Lung (tissue), 12 donors: Measurements from ENCODE around the gene FAM180A. TPM values are rescaled to one million over a fixed set of nuclear protein-coding genes. Genes with fewer than 3 reads are reported as not detected.

ENCODE experiments used
- ATAC-seq: fragments of 200-7000 bp; cut with Tn5 transposase; one replicate; pipeline ENCODE4 v1.9.1; 2020; ENCODE audit warnings: moderate number of reproducible peaks; ENCODE audit not compliant: insufficient read depth, low FRiP score
- DNase-seq, 3 donors: peaks; one replicate each; pipeline ENCODE4 v3.0.0-alpha.2; 2013 to 2017
- H3K27ac ChIP-seq, 2 donors: one replicate each; pipeline ENCODE4 v1.5.1; 2013; ENCODE audit warnings: mild to moderate bottlenecking in 2 of 2, moderate library complexity in 2 of 2, control low read depth in 1 of 2, inconsistent platforms in 1 of 2, low read depth in 1 of 2, low read length in 1 of 2
- H3K27me3 ChIP-seq, 3 donors: one replicate each; pipeline ENCODE4 v1.5.1; 2013; ENCODE audit warnings: low read length in 2 of 3; ENCODE audit not compliant: control insufficient read depth in 3 of 3, insufficient read depth in 3 of 3
- H3K36me3 ChIP-seq, 4 donors: one replicate each; pipeline ENCODE4 v1.5.1; 2013; ENCODE audit warnings: low read length in 4 of 4, mild to moderate bottlenecking in 1 of 4, moderate library complexity in 1 of 4; ENCODE audit not compliant: control insufficient read depth in 4 of 4, insufficient read depth in 4 of 4
- H3K4me1 ChIP-seq, 5 donors: one replicate each; pipeline ENCODE4 v1.5.1; 2013; ENCODE audit warnings: low read length in 5 of 5, mild to moderate bottlenecking in 2 of 5, moderate library complexity in 1 of 5; ENCODE audit not compliant: control insufficient read depth in 5 of 5, insufficient read depth in 5 of 5
- H3K4me3 ChIP-seq: one replicate; pipeline ENCODE4 v1.5.1; 2013; ENCODE audit warnings: mild to moderate bottlenecking, control low read depth, moderate library complexity
- H3K9ac ChIP-seq, 2 donors: one replicate each; pipeline ENCODE4 v1.5.1; 2013; ENCODE audit warnings: low read length in 2 of 2, control low read depth in 1 of 2; ENCODE audit not compliant: insufficient read depth in 1 of 2
- H3K9me3 ChIP-seq, 4 donors: one replicate each; pipeline ENCODE4 v1.5.1; 2013; ENCODE audit warnings: low read length in 3 of 4, mild to moderate bottlenecking in 1 of 4, moderate library complexity in 1 of 4; ENCODE audit not compliant: control insufficient read depth in 4 of 4, insufficient read depth in 3 of 4
- WGBS, 2 donors: extraction: QIAGEN DNeasy Blood & Tissue Kit; methylation state at CpG; one replicate each; pipeline ENCODE4 v1.1.7; 2013; 5-methylcytosine and 5-hydroxymethylcytosine counted together
- polyA plus RNA-seq, 2 donors: library from polyadenylated mRNA; stranded (reverse); fragments of 200-250 nt; gene quantifications; one replicate each; pipeline ENCODE4 v1.2.1, GENCODE V29; 2013
- total RNA-seq, 2 donors: library from RNA; depleted of rRNA in 1 of 2; stranded (reverse); fragments of >200 nt in 1 of 2; gene quantifications; one replicate each; pipeline ENCODE4 v1.2.1, GENCODE V29; 2014 to 2021
- TF ChIP-seq, protein P1 (sequence below): IDR thresholded peaks from 2 replicates; pipeline ENCODE4 v1.5.1; 2012; ENCODE audit warnings: mild to moderate bottlenecking; ENCODE audit errors: control extremely low read depth, extremely low read depth
- donor health status: control.
- donor health status: control.
- donor health status: Bipolar disorder and iron deficiency.
- donor health status: healthy.
- donor health status: DM: yes; HTN: yes; CAD: no.

FAM180A gene
- total and polyA plus RNA-seq, 4 donors = 0.18 to 2.1 (median 1.3) TPM

DNA sequence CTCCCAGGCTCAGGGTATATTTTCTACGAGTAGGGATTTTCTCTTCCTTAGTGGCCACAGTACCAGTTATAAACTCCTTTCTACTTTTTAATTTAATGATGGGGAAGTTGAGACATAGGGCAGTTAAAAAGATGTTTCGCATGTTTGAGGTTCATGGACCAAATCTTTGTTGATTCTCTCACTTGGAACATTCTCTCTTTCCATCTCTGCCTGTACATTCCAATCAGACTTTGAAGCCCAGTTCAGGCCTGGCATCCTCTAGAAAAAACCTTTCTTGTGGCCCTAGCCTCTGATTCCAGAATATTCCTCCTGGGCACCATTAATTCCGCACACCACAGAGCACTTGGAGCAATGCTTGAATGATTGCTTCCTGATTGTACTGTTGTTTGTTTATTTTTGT is 39.1 kb downstream of the FAM180A start:
- TF ChIP-seq, protein P1, sequence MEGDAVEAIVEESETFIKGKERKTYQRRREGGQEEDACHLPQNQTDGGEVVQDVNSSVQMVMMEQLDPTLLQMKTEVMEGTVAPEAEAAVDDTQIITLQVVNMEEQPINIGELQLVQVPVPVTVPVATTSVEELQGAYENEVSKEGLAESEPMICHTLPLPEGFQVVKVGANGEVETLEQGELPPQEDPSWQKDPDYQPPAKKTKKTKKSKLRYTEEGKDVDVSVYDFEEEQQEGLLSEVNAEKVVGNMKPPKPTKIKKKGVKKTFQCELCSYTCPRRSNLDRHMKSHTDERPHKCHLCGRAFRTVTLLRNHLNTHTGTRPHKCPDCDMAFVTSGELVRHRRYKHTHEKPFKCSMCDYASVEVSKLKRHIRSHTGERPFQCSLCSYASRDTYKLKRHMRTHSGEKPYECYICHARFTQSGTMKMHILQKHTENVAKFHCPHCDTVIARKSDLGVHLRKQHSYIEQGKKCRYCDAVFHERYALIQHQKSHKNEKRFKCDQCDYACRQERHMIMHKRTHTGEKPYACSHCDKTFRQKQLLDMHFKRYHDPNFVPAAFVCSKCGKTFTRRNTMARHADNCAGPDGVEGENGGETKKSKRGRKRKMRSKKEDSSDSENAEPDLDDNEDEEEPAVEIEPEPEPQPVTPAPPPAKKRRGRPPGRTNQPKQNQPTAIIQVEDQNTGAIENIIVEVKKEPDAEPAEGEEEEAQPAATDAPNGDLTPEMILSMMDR = no peak
- H3K9me3 ChIP-seq = no peaks in the 10 kb centered on the region
- H3K27ac ChIP-seq = no peak overlapping the region
- no peak overlapping the region for H3K9ac ChIP-seq
- no peak for ATAC-seq
- 87 to 90% methylated on average over 3 of the region's 3 CpGs for WGBS, 2 donors
- no peaks in the 10 kb centered on the region for H3K27me3 ChIP-seq
- H3K36me3 ChIP-seq = no peaks in the 10 kb centered on the region
- no peak for DNase-seq
- H3K4me1 ChIP-seq = peaks cover 0 to 1% (median 0%) of the 10 kb centered on the region in 5 donors
- H3K4me3 ChIP-seq = no peak overlapping the region

GRCh38 chr7:135708041-135708440 is 40.6 kb downstream of the FAM180A start:
- TF ChIP-seq, protein P1 = no peak
- DNase-seq (no peak), ATAC-seq (no peak)
- Histone ChIP-seq H3K9ac (no peak overlapping the region), H3K4me1 (peaks cover 0 to 1% (median 0%) of the 10 kb centered on the region in 5 donors), H3K27ac (no peak overlapping the region), H3K36me3 (no peaks in the 10 kb centered on the region), H3K27me3 (no peaks in the 10 kb centered on the region), H3K4me3 (no peak overlapping the region), H3K9me3 (no peaks in the 10 kb centered on the region)
- 93 to 94% methylated on average over 14 of the region's 14 CpGs for WGBS, 2 donors

DNA sequence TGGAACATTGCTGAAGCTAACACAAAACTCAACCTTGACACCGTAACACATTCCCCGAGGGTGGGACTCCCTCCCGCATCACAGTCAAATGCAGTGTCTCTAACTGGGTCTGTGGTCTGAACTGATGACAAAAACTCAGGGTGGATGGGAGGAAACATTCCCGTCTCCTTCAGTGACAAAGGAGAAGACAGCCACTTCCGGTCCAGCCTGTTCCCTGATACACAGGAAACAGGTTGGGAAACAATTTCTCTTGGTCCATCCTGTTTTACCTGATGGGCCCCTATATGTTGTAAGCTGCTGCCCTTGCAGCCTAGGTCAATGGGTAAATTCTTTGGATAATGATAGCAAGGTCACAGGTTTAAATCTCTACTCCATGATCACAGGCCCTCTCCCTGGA is 41.0 kb downstream of the FAM180A start:
- H3K4me1 ChIP-seq = peaks cover 0 to 1% (median 0%) of the 10 kb centered on the region in 5 donors
- 49 to 71% methylated on average over 5 of the region's 5 CpGs for WGBS, 2 donors
- H3K9me3 ChIP-seq = no peaks in the 10 kb centered on the region
- DNase-seq (no peak), ATAC-seq (no peak)
- no peaks in the 10 kb centered on the region for H3K27me3 ChIP-seq
- H3K4me3 ChIP-seq = no peak overlapping the region
- H3K9ac ChIP-seq = no peak overlapping the region
- no peak overlapping the region for H3K27ac ChIP-seq
- H3K36me3 ChIP-seq = no peaks in the 10 kb centered on the region
- TF ChIP-seq, protein P1 = no peak

DNA sequence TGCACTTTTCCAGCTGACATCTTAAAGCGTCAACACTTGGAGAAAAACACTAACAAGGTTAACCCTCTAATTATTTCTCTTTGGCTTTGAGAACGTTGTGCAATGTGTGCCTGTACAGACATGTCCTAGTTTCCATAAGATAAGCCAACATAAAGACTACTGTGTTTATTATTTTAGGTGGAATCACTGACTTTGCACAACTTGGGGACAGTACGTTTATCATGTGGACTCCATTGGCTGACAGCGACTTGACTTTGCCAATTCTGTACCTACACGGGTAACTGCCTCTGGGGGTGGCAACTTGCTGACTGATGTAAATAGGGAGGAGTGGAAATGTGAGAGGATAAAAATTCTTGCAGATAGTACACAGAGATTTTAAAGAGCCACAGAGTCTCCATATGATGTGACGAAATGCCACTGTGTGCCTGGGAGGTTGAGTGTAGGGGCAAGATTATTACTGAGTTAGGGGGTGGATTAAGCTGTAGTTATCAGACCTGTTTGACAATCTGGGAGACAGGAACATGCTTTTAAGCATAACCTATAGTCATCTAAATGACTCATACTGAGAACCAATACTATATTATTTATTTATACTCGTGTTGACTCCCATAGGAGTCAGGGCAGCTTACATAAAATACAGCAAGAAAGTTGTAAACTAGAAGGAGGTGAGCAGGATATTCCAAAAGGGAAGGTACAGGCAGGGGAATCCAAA is 41.6 kb downstream of the FAM180A start:
- Histone ChIP-seq H3K36me3 (no peaks in the 10 kb centered on the region), H3K4me1 (no peaks in the 10 kb centered on the region), H3K27ac (no peak overlapping the region), H3K9me3 (no peaks in the 10 kb centered on the region), H3K27me3 (no peaks in the 10 kb centered on the region), H3K4me3 (no peak overlapping the region), H3K9ac (no peak overlapping the region)
- TF ChIP-seq, protein P1 = no peak
- no peak for DNase-seq
- no peak for ATAC-seq
- WGBS, 2 donors = 81 to 85% methylated on average over 7 of the region's 7 CpGs
